ENCODE measurements around the gene ALDH5A1. TPM values are rescaled to one million over a fixed set of nuclear protein-coding genes. Genes with fewer than 3 reads are reported as not detected.

Gene ALDH5A1
- total RNA-seq, 4 donors from 2014 or later: 1.5 to 3.4 (median 3.1) TPM

GRCh38 chr6:24566020-24566767, 71.4 kb downstream of the ALDH5A1 start:
- H3K27ac ChIP-seq: no peak overlapping the region
- H3K9me3 ChIP-seq: no peaks in the 10 kb centered on the region
- H3K27me3 ChIP-seq: peaks cover 4% of the 10 kb centered on the region
- H3K36me3 ChIP-seq: no peaks in the 10 kb centered on the region
- 84% methylated on average over 4 of the region's 5 CpGs; no CpG with 5 or more reads in 1 of the 2 donors for WGBS, 2 donors (ENCODE audit: low coverage in 1 of 2)
- TF ChIP-seq POLR2AphosphoS5 (IDR thresholded peaks at IDR 0.05) (no peak), EP300 (IDR thresholded peaks at IDR 0.05) (no peak), CTCF (IDR thresholded peaks at IDR 0.05) (no peak)
- no peak for ATAC-seq
- no peaks in the 10 kb centered on the region for H3K4me1 ChIP-seq
- H3K4me3 ChIP-seq: no peak overlapping the region

- Histone ChIP-seq H3K27me3 (no peaks in the 10 kb centered on the region), H3K36me3 (no peaks in the 10 kb centered on the region), H3K27ac (no peak overlapping the region), H3K9me3 (no peaks in the 10 kb centered on the region), H3K4me1 (no peaks in the 10 kb centered on the region), H3K4me3 (no peak overlapping the region)
- WGBS, 2 donors (ENCODE audit: low coverage in 1 of 2): 52 to 76% methylated on average over 2 to 3 of the region's 4 CpGs
- no peak for ATAC-seq
- TF ChIP-seq CTCF (IDR thresholded peaks at IDR 0.05) (no peak), POLR2AphosphoS5 (IDR thresholded peaks at IDR 0.05) (no peak), POLR2A (IDR thresholded peaks at IDR 0.05) (no peak), EP300 (IDR thresholded peaks at IDR 0.05) (no peak)
These were observed 73.9 kb downstream of the ALDH5A1 start for GRCh38 chr6:24568683-24569082.

GRCh38 chr6:24569811-24570210, 75.0 kb downstream of the ALDH5A1 start:
- Histone ChIP-seq H3K36me3 (no peaks in the 10 kb centered on the region), H3K4me1 (no peaks in the 10 kb centered on the region), H3K9me3 (no peaks in the 10 kb centered on the region), H3K27ac (no peak overlapping the region), H3K4me3 (no peak overlapping the region), H3K27me3 (no peaks in the 10 kb centered on the region)
- 87% methylated on average over 4 of the region's 5 CpGs; no CpG with 5 or more reads in 1 of the 2 donors for WGBS, 2 donors (ENCODE audit: low coverage in 1 of 2)
- no peak for TF ChIP-seq POLR2A (IDR thresholded peaks at IDR 0.05)
- no peak for TF ChIP-seq EP300 (IDR thresholded peaks at IDR 0.05)
- no peak for TF ChIP-seq CTCF (IDR thresholded peaks at IDR 0.05)
- no peak for TF ChIP-seq POLR2AphosphoS5 (IDR thresholded peaks at IDR 0.05)
- ATAC-seq: no peak

GRCh38 chr6:24571361-24571760, 76.6 kb downstream of the ALDH5A1 start:
- no peak overlapping the region for H3K4me3 ChIP-seq
- H3K27ac ChIP-seq: no peak overlapping the region
- 73 to 82% methylated on average over 5 to 6 of the region's 6 CpGs for WGBS, 2 donors (ENCODE audit: low coverage in 1 of 2)
- H3K36me3 ChIP-seq: no peaks in the 10 kb centered on the region
- TF ChIP-seq POLR2AphosphoS5 (IDR thresholded peaks at IDR 0.05): no peak
- no peak for TF ChIP-seq CTCF (IDR thresholded peaks at IDR 0.05)
- no peak for TF ChIP-seq EP300 (IDR thresholded peaks at IDR 0.05)
- no peak for TF ChIP-seq POLR2A (IDR thresholded peaks at IDR 0.05)
- no peaks in the 10 kb centered on the region for H3K9me3 ChIP-seq
- no peaks in the 10 kb centered on the region for H3K4me1 ChIP-seq
- no peaks in the 10 kb centered on the region for H3K27me3 ChIP-seq
- ATAC-seq: no peak

DNA sequence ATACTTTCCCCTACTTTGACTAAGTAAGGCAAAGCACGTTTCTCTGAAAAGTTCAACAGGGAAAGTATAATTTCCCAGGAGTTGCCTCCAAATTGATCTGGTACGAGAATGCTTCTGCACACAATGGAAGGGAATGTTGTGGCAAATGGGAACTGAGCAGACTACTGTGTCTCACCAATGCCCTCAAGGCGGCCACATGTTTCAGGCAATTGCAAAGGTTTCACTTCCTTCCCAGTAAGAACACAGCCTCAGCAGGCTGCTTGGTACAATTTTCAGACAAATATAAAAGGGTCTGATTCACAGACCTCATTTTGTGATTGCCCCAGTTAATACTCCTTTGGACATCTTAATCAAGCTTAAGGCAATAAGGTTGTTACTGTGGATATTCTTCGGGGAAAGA, 80.0 kb downstream of the ALDH5A1 start:
- ATAC-seq: no peak
- Histone ChIP-seq H3K36me3 (no peaks in the 10 kb centered on the region), H3K9me3 (no peaks in the 10 kb centered on the region), H3K4me3 (no peak overlapping the region), H3K27me3 (no peaks in the 10 kb centered on the region), H3K27ac (no peak overlapping the region), H3K4me1 (no peaks in the 10 kb centered on the region)
- no peak for TF ChIP-seq POLR2A (IDR thresholded peaks at IDR 0.05)
- no peak for TF ChIP-seq CTCF (IDR thresholded peaks at IDR 0.05)
- 62 to 83% methylated on average over 1 to 4 of the region's 4 CpGs for WGBS, 2 donors (ENCODE audit: low coverage in 1 of 2)

Measured in gastroesophageal sphincter (tissue), 4 donors.